ENCODE measurements around the gene PPP3CA. TPM values are rescaled to one million over a fixed set of nuclear protein-coding genes. Genes with fewer than 3 reads are reported as not detected.

Gene PPP3CA
- total RNA-seq, 2 donors from 2014 or later, result 22.0 to 25.7 TPM

Small RNA genes lying within 50 kb of the gene (microRNA-seq; reads per million reads assigned to microRNA genes)
- gene MIR1255A (0 reads per million in 2 donors), gene MIR8066 (0 reads per million in 2 donors)

All from left cardiac atrium (tissue), 2 donors.